ENCODE data around the gene TENM3.
"Not testable (repeated sequence)": the region's sequence is repeated elsewhere in the genome, so short reads cannot be mapped to it uniquely, and the experiment has no call there.

Gene TENM3

GRCh38 chr4:182242260-182242659 lies 942 bp upstream of the TENM3 start:
- H3K27me3 ChIP-seq (ENCODE audit: control insufficient read depth, insufficient read depth, low read length); H3K4me3 ChIP-seq (ENCODE audit: low read depth, low read length); H3K36me3 ChIP-seq (ENCODE audit: control insufficient read depth, insufficient read depth, low read length); H3K9me3 ChIP-seq (ENCODE audit: control insufficient read depth, insufficient read depth, low read length); H3K9ac ChIP-seq (ENCODE audit: low read depth, low read length): not testable (repeated sequence)
- Histone ChIP-seq H3K4me1 (ENCODE audit: control insufficient read depth, insufficient read depth, low read length) (peaks cover 54% of the 10 kb centered on the region), H3K27ac (ENCODE audit: low read depth, low read length) (peak overlapping the region; percentile 40)

- Histone ChIP-seq H3K27ac (ENCODE audit: low read depth, low read length) (peak overlapping the region; percentile 40), H3K36me3 (ENCODE audit: control insufficient read depth, insufficient read depth, low read length) (no peaks in the 10 kb centered on the region), H3K9ac (ENCODE audit: low read depth, low read length) (no peak overlapping the region), H3K4me3 (ENCODE audit: low read depth, low read length) (no peak overlapping the region), H3K9me3 (ENCODE audit: control insufficient read depth, insufficient read depth, low read length) (no peaks in the 10 kb centered on the region), H3K27me3 (ENCODE audit: control insufficient read depth, insufficient read depth, low read length) (no peaks in the 10 kb centered on the region), H3K4me1 (ENCODE audit: control insufficient read depth, insufficient read depth, low read length) (peaks cover 52% of the 10 kb centered on the region)
These were observed 415 bp upstream of the TENM3 start for GRCh38 chr4:182242787-182243186.

DNA sequence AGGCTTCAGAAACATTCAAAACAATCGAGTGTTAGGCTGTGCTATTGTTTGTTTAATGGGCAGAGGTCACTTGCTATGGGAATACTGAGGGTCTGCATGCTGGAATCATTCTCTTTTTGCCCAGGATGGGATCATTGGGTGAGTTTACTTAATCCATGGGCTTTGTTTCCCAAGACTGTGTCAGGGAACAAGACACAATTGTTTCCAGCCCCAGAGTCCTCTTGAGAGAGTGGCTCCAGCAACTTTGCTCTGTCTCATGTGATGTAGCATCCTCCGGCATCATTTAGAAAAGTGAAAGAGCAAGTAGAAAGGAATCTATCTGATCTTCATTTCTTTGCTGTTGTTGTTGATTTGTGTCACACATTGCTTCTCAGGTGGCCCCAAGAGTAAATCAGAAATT lies 1.8 kb downstream of the TENM3 start:
- peaks cover 34% of the 10 kb centered on the region for H3K4me1 ChIP-seq (ENCODE audit: control insufficient read depth, insufficient read depth, low read length)
- no peaks in the 10 kb centered on the region for H3K36me3 ChIP-seq (ENCODE audit: control insufficient read depth, insufficient read depth, low read length)
- H3K9me3 ChIP-seq (ENCODE audit: control insufficient read depth, insufficient read depth, low read length): no peaks in the 10 kb centered on the region
- H3K9ac ChIP-seq (ENCODE audit: low read depth, low read length): no peak overlapping the region
- H3K27ac ChIP-seq (ENCODE audit: low read depth, low read length): peak overlapping the region; percentile 48
- H3K4me3 ChIP-seq (ENCODE audit: low read depth, low read length): no peak overlapping the region
- no peaks in the 10 kb centered on the region for H3K27me3 ChIP-seq (ENCODE audit: control insufficient read depth, insufficient read depth, low read length)

- Histone ChIP-seq H3K9ac (ENCODE audit: low read depth, low read length) (no peak overlapping the region), H3K27me3 (ENCODE audit: control insufficient read depth, insufficient read depth, low read length) (no peaks in the 10 kb centered on the region), H3K4me1 (ENCODE audit: control insufficient read depth, insufficient read depth, low read length) (peaks cover 30% of the 10 kb centered on the region), H3K4me3 (ENCODE audit: low read depth, low read length) (no peak overlapping the region), H3K27ac (ENCODE audit: low read depth, low read length) (peak overlapping the region; percentile 48), H3K36me3 (ENCODE audit: control insufficient read depth, insufficient read depth, low read length) (no peaks in the 10 kb centered on the region), H3K9me3 (ENCODE audit: control insufficient read depth, insufficient read depth, low read length) (no peaks in the 10 kb centered on the region)
These were observed 2.5 kb downstream of the TENM3 start for GRCh38 chr4:182245541-182246215.

DNA sequence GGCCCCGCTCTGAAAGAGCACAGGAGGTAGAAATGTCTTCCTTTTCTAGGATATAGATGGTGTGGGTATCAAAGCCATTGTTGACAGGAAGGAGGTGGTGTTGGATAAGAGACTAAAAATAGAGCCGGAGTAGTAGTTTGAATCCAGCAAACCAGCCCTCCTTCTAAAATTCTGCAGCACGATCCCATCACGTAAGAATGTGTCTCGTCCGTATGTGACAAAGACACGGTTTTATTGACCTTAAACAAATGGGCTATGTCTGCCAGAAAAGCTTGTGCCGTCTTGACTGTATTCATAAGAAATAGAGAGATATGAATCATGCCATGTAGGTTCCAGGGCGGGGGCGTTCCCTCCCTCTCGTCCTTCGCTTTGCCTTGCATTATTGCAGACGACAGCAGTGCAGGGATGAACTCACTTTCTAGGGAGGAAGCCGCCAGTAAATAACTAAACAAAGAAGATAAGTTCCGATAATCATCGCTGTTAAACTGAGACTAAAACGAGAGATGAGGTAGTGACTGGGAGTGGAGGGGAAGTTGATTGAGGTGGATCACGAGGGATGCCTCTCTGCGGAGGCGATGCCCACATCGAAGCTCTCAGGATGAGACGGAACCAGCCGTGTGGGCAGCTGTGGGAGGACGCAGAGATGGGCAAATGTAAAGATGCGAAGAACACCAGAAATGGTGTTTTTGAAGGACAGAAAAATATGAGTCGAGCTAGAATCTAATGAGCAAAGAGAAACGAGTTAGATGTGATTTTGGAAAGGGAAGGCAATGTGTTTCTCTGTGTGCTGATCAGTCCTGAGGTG lies 3.4 kb downstream of the TENM3 start:
- no peaks in the 10 kb centered on the region for H3K36me3 ChIP-seq (ENCODE audit: control insufficient read depth, insufficient read depth, low read length)
- no peaks in the 10 kb centered on the region for H3K9me3 ChIP-seq (ENCODE audit: control insufficient read depth, insufficient read depth, low read length)
- peaks cover 34% of the 10 kb centered on the region for H3K4me1 ChIP-seq (ENCODE audit: control insufficient read depth, insufficient read depth, low read length)
- H3K4me3 ChIP-seq (ENCODE audit: low read depth, low read length): no peak overlapping the region
- H3K27ac ChIP-seq (ENCODE audit: low read depth, low read length): no peak overlapping the region
- no peaks in the 10 kb centered on the region for H3K27me3 ChIP-seq (ENCODE audit: control insufficient read depth, insufficient read depth, low read length)
- H3K9ac ChIP-seq (ENCODE audit: low read depth, low read length): no peak overlapping the region

DNA sequence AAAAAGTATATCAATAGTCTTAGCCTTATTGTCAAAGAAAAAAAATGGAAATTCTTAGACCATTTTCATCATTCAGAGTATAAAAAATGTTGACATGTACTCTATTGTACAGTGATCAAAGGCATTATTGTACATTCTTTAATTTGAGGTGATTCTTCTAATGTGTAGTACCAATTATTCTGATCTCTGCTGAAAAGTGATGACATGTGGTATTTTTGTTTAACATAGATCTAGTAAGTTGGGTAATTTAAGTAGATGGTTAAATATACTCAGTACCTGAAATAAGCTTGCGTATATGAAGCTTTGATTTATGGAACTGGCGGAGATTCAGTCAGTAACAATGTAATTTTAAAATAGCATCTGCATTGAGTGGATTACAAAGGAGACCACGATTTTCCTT lies 5.1 kb downstream of the TENM3 start:
- H3K36me3 ChIP-seq (ENCODE audit: control insufficient read depth, insufficient read depth, low read length): no peaks in the 10 kb centered on the region
- H3K4me3 ChIP-seq (ENCODE audit: low read depth, low read length): no peak overlapping the region
- no peaks in the 10 kb centered on the region for H3K9me3 ChIP-seq (ENCODE audit: control insufficient read depth, insufficient read depth, low read length)
- no peak overlapping the region for H3K27ac ChIP-seq (ENCODE audit: low read depth, low read length)
- peaks cover 41% of the 10 kb centered on the region for H3K4me1 ChIP-seq (ENCODE audit: control insufficient read depth, insufficient read depth, low read length)
- H3K9ac ChIP-seq (ENCODE audit: low read depth, low read length): no peak overlapping the region
- no peaks in the 10 kb centered on the region for H3K27me3 ChIP-seq (ENCODE audit: control insufficient read depth, insufficient read depth, low read length)

DNA sequence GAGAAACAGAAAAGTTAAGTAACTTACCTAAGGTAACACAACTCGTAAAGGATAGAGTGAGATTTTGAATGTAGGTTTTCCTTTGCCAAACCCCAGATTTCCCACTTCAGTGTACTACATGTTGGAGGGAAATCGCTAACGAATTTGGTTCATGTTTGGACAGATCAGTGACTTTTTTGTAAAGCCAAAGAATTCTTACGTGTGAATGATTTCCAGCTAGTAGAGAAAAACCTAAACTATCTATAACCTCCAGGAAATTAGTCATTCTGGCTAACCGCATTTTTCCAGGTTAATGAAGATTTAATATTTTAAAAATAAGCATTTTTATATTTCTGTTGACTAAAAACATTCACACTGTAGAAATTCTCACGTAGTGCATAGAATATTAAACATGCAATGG lies 7.2 kb downstream of the TENM3 start:
- H3K9ac ChIP-seq (ENCODE audit: low read depth, low read length): no peak overlapping the region
- no peaks in the 10 kb centered on the region for H3K36me3 ChIP-seq (ENCODE audit: control insufficient read depth, insufficient read depth, low read length)
- H3K27me3 ChIP-seq (ENCODE audit: control insufficient read depth, insufficient read depth, low read length): no peaks in the 10 kb centered on the region

GRCh38 chr4:182251116-182251515 lies 7.9 kb downstream of the TENM3 start:
- Histone ChIP-seq H3K9me3 (ENCODE audit: control insufficient read depth, insufficient read depth, low read length) (no peaks in the 10 kb centered on the region), H3K9ac (ENCODE audit: low read depth, low read length) (no peak overlapping the region), H3K27ac (ENCODE audit: low read depth, low read length) (no peak overlapping the region), H3K27me3 (ENCODE audit: control insufficient read depth, insufficient read depth, low read length) (no peaks in the 10 kb centered on the region), H3K4me1 (ENCODE audit: control insufficient read depth, insufficient read depth, low read length) (peaks cover 55% of the 10 kb centered on the region), H3K4me3 (ENCODE audit: low read depth, low read length) (no peak overlapping the region), H3K36me3 (ENCODE audit: control insufficient read depth, insufficient read depth, low read length) (no peaks in the 10 kb centered on the region)

More for the DNA sequence above, 7.2 kb downstream of the TENM3 start:
- H3K9me3 ChIP-seq (ENCODE audit: control insufficient read depth, insufficient read depth, low read length): no peaks in the 10 kb centered on the region
- H3K4me3 ChIP-seq (ENCODE audit: low read depth, low read length): no peak overlapping the region
- peaks cover 55% of the 10 kb centered on the region for H3K4me1 ChIP-seq (ENCODE audit: control insufficient read depth, insufficient read depth, low read length)
- H3K27ac ChIP-seq (ENCODE audit: low read depth, low read length): no peak overlapping the region

- no peaks in the 10 kb centered on the region for H3K9me3 ChIP-seq (ENCODE audit: control insufficient read depth, insufficient read depth, low read length)
- no peak overlapping the region for H3K4me3 ChIP-seq (ENCODE audit: low read depth, low read length)
These were observed 9.0 kb downstream of the TENM3 start for GRCh38 chr4:182252220-182252619.

DNA sequence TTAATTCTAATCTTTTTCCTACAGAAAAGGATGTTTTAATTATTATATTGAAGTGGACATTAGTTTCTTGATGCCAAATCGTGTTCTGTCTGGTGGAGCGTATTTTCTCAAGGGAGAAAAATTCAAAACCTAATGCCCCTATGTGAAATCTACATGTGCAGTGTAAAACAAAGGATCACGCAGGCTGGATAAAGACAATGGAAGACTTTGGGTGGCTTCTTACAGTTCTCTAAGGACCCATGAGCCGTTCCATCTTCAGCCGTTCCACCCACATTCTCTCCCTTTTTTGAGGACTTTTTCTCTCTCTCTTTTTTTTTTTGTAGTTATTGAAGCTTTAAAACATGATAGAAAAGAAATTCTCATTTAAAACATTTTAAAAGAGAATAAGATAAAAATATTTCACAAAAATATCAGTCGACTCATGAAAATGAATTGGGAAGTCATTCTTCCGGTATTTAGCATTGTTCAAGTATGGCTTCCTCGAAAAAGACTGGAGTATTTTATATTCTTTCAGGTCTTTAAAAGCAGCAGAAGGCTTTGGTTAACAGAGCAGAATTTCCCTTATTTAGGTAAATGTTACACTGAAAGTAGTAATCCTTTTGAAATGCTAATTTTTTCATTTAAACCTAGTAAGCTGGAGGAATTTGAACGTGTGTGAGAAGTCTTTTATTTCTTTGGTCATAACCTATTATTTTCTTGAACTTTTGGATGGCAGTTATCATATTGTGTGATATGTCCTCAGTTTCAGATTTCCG lies 11.0 kb downstream of the TENM3 start:
- 0 out of 2 replicates have a peak overlapping the region, but pooled peaks have one; percentile 23 for H3K4me3 ChIP-seq (ENCODE audit: low read depth, low read length)
- H3K36me3 ChIP-seq (ENCODE audit: control insufficient read depth, insufficient read depth, low read length): no peaks in the 10 kb centered on the region
- H3K4me1 ChIP-seq (ENCODE audit: control insufficient read depth, insufficient read depth, low read length): peaks cover 77% of the 10 kb centered on the region
- no peaks in the 10 kb centered on the region for H3K9me3 ChIP-seq (ENCODE audit: control insufficient read depth, insufficient read depth, low read length)
- peak overlapping the region; percentile 60 for H3K27ac ChIP-seq (ENCODE audit: low read depth, low read length)
- H3K9ac ChIP-seq (ENCODE audit: low read depth, low read length): peak overlapping the region; percentile 45; the same call in 1 of the 2 replicates
- H3K27me3 ChIP-seq (ENCODE audit: control insufficient read depth, insufficient read depth, low read length): no peaks in the 10 kb centered on the region

More at GRCh38 chr4:182252220-182252619, 9.0 kb downstream of the TENM3 start:
- no peak overlapping the region for H3K9ac ChIP-seq (ENCODE audit: low read depth, low read length)
- H3K4me1 ChIP-seq (ENCODE audit: control insufficient read depth, insufficient read depth, low read length): peaks cover 59% of the 10 kb centered on the region
- H3K27ac ChIP-seq (ENCODE audit: low read depth, low read length): no peak overlapping the region
- no peaks in the 10 kb centered on the region for H3K27me3 ChIP-seq (ENCODE audit: control insufficient read depth, insufficient read depth, low read length)
- no peaks in the 10 kb centered on the region for H3K36me3 ChIP-seq (ENCODE audit: control insufficient read depth, insufficient read depth, low read length)
